ENCODE results near the gene TRPM5. TPM values are rescaled to one million over a fixed set of nuclear protein-coding genes. Genes with fewer than 3 reads are reported as not detected.

The TRPM5 gene
- total and polyA plus RNA-seq, 2 donors (not counting 1 experiment from before 2014, with no cell fraction given), result 0.03 TPM; not detected in 1

DNA sequence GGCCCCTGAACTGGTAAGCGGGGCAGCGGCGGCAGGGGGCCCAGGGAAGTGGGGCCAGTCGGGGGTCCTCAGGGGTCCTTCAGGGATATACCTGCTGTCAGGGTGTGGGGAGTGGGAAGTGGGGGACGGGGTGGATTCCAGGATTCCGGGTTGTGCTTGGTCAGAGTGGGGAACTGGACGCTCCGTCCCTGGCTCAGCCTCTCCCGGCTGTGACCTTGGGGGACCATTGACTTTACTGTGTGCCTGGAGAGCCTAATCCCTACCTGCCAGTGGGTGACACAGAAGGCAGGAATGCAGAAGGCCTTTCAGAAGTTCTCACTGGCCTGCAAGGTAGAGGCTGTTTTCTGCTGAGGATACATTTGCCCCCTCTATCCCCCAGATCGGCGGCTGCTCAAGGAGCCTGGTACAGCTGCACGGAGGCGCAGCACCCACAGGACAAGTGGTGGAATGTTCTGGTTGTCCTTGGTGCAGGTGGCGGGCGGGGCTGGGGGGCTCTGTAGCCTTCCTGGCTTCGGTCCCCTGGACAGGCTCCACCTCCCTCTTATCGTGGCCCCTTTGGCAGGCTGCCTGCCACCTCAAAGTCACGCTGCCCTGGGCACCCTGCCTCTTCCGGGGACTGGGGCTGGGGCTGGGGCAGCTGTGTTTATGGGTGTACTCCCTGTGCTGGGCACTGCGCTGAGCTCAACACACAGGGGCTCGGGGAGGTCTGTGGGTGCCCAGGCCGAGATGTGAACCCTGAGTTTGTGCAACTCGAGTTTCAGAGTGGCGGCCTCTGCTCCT is 18.9 kb upstream of the TRPM5 start:
- CTCF ChIA-PET, result no interaction called here
- Mint-ChIP-seq H3K4me3 (no peak overlapping the region), H3K27me3 (no peaks in the 10 kb centered on the region), H3K9me3 (ENCODE audit: insufficient read depth) (no peaks in the 10 kb centered on the region), H3K4me1 (peaks cover 73% of the 10 kb centered on the region), H3K27ac (peak overlapping the region; percentile 68)
- POLR2A ChIA-PET, result no interaction called here
- Histone ChIP-seq H3K9me3 (ENCODE audit: control extremely low read depth in 1 of 3, control insufficient read depth in 2 of 3, insufficient read depth in 1 of 3, low read length in 2 of 3) (no peaks in the 10 kb centered on the region), H3K79me2 (ENCODE audit: control insufficient read depth, insufficient read depth, low read length) (peaks cover 79% of the 10 kb centered on the region), H3K27ac (ENCODE audit: low read length in 2 of 2) (no peak overlapping the region), H4K20me1 (ENCODE audit: control insufficient read depth, insufficient read depth, low read length, poor library complexity, severe bottlenecking) (peaks cover 85% of the 10 kb centered on the region), H3K4me1 (ENCODE audit: control insufficient read depth in 2 of 2, insufficient read depth in 2 of 2, low read length in 2 of 2) (peaks cover 43 to 75% of the 10 kb centered on the region in 2 donors), H3K4me3 (ENCODE audit: control extremely low read depth in 1 of 5, extremely low read depth in 1 of 5, insufficient read depth in 1 of 5, low read depth in 2 of 5, low read length in 4 of 5) (no peak overlapping the region), H3K36me3 (replicated peaks in 1 of 2; ENCODE audit: control extremely low read depth in 1 of 2, control insufficient read depth in 1 of 2, extremely low read depth in 1 of 2, insufficient read depth in 2 of 2, low read length in 1 of 2) (no peaks in the 10 kb centered on the region), H3K27me3 (replicated peaks in 1 of 4; ENCODE audit: control extremely low read depth in 1 of 4, control insufficient read depth in 3 of 4, insufficient read depth in 4 of 4, low read length in 3 of 4) (no peaks in the 10 kb centered on the region), H3K4me2 (replicated peaks; ENCODE audit: low read depth, low read length, poor library complexity, severe bottlenecking) (peak overlapping the region; percentile 65), H3K9ac (ENCODE audit: low read length) (no peak overlapping the region), H2AFZ (ENCODE audit: insufficient read depth, low read depth, low read length, poor library complexity, severe bottlenecking) (no peak overlapping the region)
- peak; percentile 43 for DNase-seq
- peak; percentile 69 for ATAC-seq (ENCODE audit: low read depth)
- intact Hi-C loops (cut with micrococcal nuclease), result loop anchor here (2.0 kb wide), 1 partner anchor 18 kb away; the partner anchor contains the start of genes KCNQ1 and TRPM5
- TF ChIP-seq EZH2 (IDR thresholded peaks at IDR 0.05; ENCODE audit: borderline replicate concordance, insufficient read depth, low read depth, low read length, poor library complexity, severe bottlenecking) (no peak), CTCF (IDR thresholded peaks at IDR 0.05) (no peak)
- WGBS (ENCODE audit: insufficient coverage), result 80% methylated on average over 18 of the region's 24 CpGs

DNA sequence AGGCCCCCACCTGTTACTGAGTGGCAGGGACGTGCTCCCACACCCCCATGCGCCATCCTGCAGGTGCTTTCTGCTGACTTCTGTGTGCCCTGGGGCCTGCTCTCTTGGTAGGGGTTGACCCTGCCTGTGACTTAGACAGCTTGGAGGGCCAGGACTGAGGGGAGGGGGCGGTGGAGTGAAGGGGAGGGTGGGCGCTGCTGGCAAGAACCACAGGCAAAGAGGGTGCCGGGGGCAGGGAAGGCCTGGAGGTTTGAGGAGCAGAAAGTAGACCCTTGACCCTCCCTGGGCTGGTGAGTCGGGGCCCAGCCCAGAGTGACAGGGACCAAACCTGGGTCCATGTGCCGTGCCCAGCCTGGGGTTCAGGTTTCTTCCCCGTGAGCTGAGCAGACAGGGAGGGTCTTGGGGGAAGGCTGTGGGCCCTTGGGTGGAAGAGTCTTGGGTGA is 18.2 kb upstream of the TRPM5 start:
- Histone ChIP-seq H3K4me1 (ENCODE audit: control insufficient read depth in 2 of 2, insufficient read depth in 2 of 2, low read length in 2 of 2) (peaks cover 41 to 71% of the 10 kb centered on the region in 2 donors), H3K9ac (ENCODE audit: low read length) (no peak overlapping the region), H2AFZ (ENCODE audit: insufficient read depth, low read depth, low read length, poor library complexity, severe bottlenecking) (no peak overlapping the region), H3K9me3 (ENCODE audit: control extremely low read depth in 1 of 3, control insufficient read depth in 2 of 3, insufficient read depth in 1 of 3, low read length in 2 of 3) (no peaks in the 10 kb centered on the region), H3K27me3 (replicated peaks in 1 of 4; ENCODE audit: control extremely low read depth in 1 of 4, control insufficient read depth in 3 of 4, insufficient read depth in 4 of 4, low read length in 3 of 4) (no peaks in the 10 kb centered on the region), H3K27ac (ENCODE audit: low read length in 2 of 2) (no peak overlapping the region), H3K36me3 (replicated peaks in 1 of 2; ENCODE audit: control extremely low read depth in 1 of 2, control insufficient read depth in 1 of 2, extremely low read depth in 1 of 2, insufficient read depth in 2 of 2, low read length in 1 of 2) (no peaks in the 10 kb centered on the region), H3K4me2 (replicated peaks; ENCODE audit: low read depth, low read length, poor library complexity, severe bottlenecking) (peak overlapping the region; percentile 65), H4K20me1 (ENCODE audit: control insufficient read depth, insufficient read depth, low read length, poor library complexity, severe bottlenecking) (peaks cover 79% of the 10 kb centered on the region), H3K4me3 (ENCODE audit: control extremely low read depth in 1 of 5, extremely low read depth in 1 of 5, insufficient read depth in 1 of 5, low read depth in 2 of 5, low read length in 4 of 5) (no peak overlapping the region), H3K79me2 (ENCODE audit: control insufficient read depth, insufficient read depth, low read length) (peaks cover 75% of the 10 kb centered on the region)
- no peaks in the 10 kb centered on the region for H3K27me3 Mint-ChIP-seq
- intact Hi-C loops (cut with micrococcal nuclease), result loop anchor here (2.0 kb wide), 1 partner anchor 18 kb away; the partner anchor contains the start of genes KCNQ1 and TRPM5
- TF ChIP-seq EZH2 (IDR thresholded peaks at IDR 0.05; ENCODE audit: borderline replicate concordance, insufficient read depth, low read depth, low read length, poor library complexity, severe bottlenecking), result no peak
- no peak for TF ChIP-seq CTCF (IDR thresholded peaks at IDR 0.05)
- ATAC-seq (ENCODE audit: low read depth), result no peak
- no peak overlapping the region for H3K4me3 Mint-ChIP-seq
- 84% methylated on average over 8 of the region's 8 CpGs for WGBS (ENCODE audit: insufficient coverage)
- ChIA-PET POLR2A (no interaction called here), CTCF (no interaction called here)
- no peaks in the 10 kb centered on the region for H3K9me3 Mint-ChIP-seq (ENCODE audit: insufficient read depth)
- H3K27ac Mint-ChIP-seq, result peak overlapping the region; percentile 46
- DNase-seq, result no peak
- peaks cover 71% of the 10 kb centered on the region for H3K4me1 Mint-ChIP-seq
